H1 (cell line): ENCODE results near the gene COX10. TPM values are rescaled to one million over a fixed set of nuclear protein-coding genes. Genes with fewer than 3 reads are reported as not detected.

ENCODE experiments used
- CTCF ChIA-PET: fragments of 300-600 bp; sonication (Branson Sonifier 250); formaldehyde crosslinking; loops from one replicate; lab custom pipeline; 2021; ENCODE audit not compliant: partially characterized antibody; lab: Charles Lee
- POLR2A ChIA-PET: fragments of 300-600 bp; sonication (Branson Sonifier 250); formaldehyde crosslinking; loops from one replicate; lab custom pipeline; 2021; ENCODE audit warnings: inconsistent platforms; ENCODE audit not compliant: partially characterized antibody; lab: Charles Lee
- DNase-seq, 2 experiments: peaks; one replicate each; pipeline versions ENCODE4 v3.0.0 to v3.0.0-alpha.2; 2010 to 2022; ENCODE audit warnings: low spot score in 2 of 2, low read depth in 1 of 2, mixed read lengths in 1 of 2
- FAIRE-seq: peaks from 2 replicates; lab custom pipeline; 2011; peaks lifted over from hg19 to GRCh38; lab: Jason Lieb, UNC
- H2AFZ ChIP-seq: 2 replicates; pipeline ENCODE4 v1.8.1; 2012; ENCODE audit warnings: low read length, inconsistent platforms
- H2AK5ac ChIP-seq: 2 replicates; pipeline ENCODE4 v1.6.1; 2013; ENCODE audit warnings: low read depth, low read length
- H2BK120ac ChIP-seq: replicated peaks from 2 replicates; pipeline ENCODE3; 2013; ENCODE audit warnings: low read depth, low read length, inconsistent platforms
- H2BK12ac ChIP-seq: 2 replicates; pipeline ENCODE4 v1.6.1; 2013; ENCODE audit warnings: low read depth, low read length
- H2BK15ac ChIP-seq: 2 replicates; pipeline ENCODE4 v1.6.1; 2013; ENCODE audit warnings: low read length
- H2BK20ac ChIP-seq: 2 replicates; pipeline ENCODE4 v1.6.1; 2013; ENCODE audit warnings: low read length
- H2BK5ac ChIP-seq: 2 replicates; pipeline ENCODE4 v1.6.1; 2013; ENCODE audit warnings: low read depth, low read length
- H3K14ac ChIP-seq: 2 replicates; pipeline ENCODE4 v1.6.1; 2013; ENCODE audit warnings: inconsistent platforms; ENCODE audit not compliant: insufficient read length
- H3K18ac ChIP-seq: 2 replicates; pipeline ENCODE4 v1.6.1; 2013; ENCODE audit warnings: low read length; ENCODE audit errors: extremely low read depth
- H3K23ac ChIP-seq: 2 replicates; pipeline ENCODE4 v1.6.1; 2013; ENCODE audit warnings: inconsistent platforms; ENCODE audit not compliant: insufficient read length
- H3K23me2 ChIP-seq: 2 replicates; pipeline ENCODE4 v1.6.1; 2013; ENCODE audit warnings: low read depth, low read length
- H3K27ac ChIP-seq: 2 replicates; pipeline ENCODE4 v1.6.1; 2011; ENCODE audit warnings: low read depth, low read length, inconsistent platforms
- H3K27me3 ChIP-seq, 4 experiments: replicated peaks in 1 of 4; 1 replicate in 1 of 4; 2 replicates in 3 of 4; pipeline versions ENCODE4 v1.6.1 to v1.8.1; 2011 to 2013; ENCODE audit warnings: low read length in 3 of 4, mild to moderate bottlenecking in 3 of 4, inconsistent platforms in 2 of 4, mixed read lengths in 2 of 4, moderate library complexity in 1 of 4; ENCODE audit not compliant: control insufficient read depth in 3 of 4, insufficient read depth in 3 of 4; ENCODE audit errors: extremely low read depth in 1 of 4
- H3K36me3 ChIP-seq, 4 experiments: 2 replicates each; pipeline versions ENCODE4 v1.6.1 to v1.8.1; 2011 to 2013; ENCODE audit warnings: mild to moderate bottlenecking in 4 of 4, low read length in 3 of 4, moderate library complexity in 2 of 4, control low read depth in 1 of 4, inconsistent platforms in 1 of 4; ENCODE audit not compliant: insufficient read depth in 4 of 4, control insufficient read depth in 2 of 4
- H3K4ac ChIP-seq: replicated peaks from 2 replicates; pipeline ENCODE3; 2013; ENCODE audit warnings: low read length, low read depth, mixed read lengths, inconsistent platforms; ENCODE audit not compliant: insufficient read length
- H3K4me1 ChIP-seq, 4 experiments: replicated peaks in 1 of 4; 1 replicate in 1 of 4; 2 replicates in 3 of 4; pipeline versions ENCODE4 v1.6.1 to v1.8.1; 2011 to 2013; ENCODE audit warnings: low read length in 3 of 4, inconsistent platforms in 2 of 4, mixed read lengths in 1 of 4; ENCODE audit not compliant: insufficient read depth in 4 of 4, control insufficient read depth in 3 of 4
- H3K4me2 ChIP-seq, 2 experiments: 2 replicates each; pipeline versions ENCODE4 v1.6.1 to v1.8.1; 2011 to 2013; ENCODE audit warnings: low read depth in 2 of 2, low read length in 2 of 2, control low read depth in 1 of 2, inconsistent platforms in 1 of 2, mild to moderate bottlenecking in 1 of 2; ENCODE audit not compliant: insufficient read depth in 1 of 2
- H3K4me3 ChIP-seq, 4 experiments: fragments of 200-600, 300-600 bp in 1 of 4; sonication (generic), shearing (Covaris generic), sonication (Bioruptor Twin) in 1 of 4; 2 replicates each; pipeline versions ENCODE4 v1.5.1 to v1.8.1; 2011 to 2016; ENCODE audit warnings: low read length in 4 of 4, low read depth in 3 of 4, control low read depth in 2 of 4, inconsistent platforms in 2 of 4, mild to moderate bottlenecking in 2 of 4, mixed read lengths in 1 of 4, moderate library complexity in 1 of 4; ENCODE audit not compliant: insufficient read depth in 2 of 4; ENCODE audit errors: extremely low read depth in 1 of 4
- H3K56ac ChIP-seq: replicated peaks from 2 replicates; pipeline ENCODE3; 2013; ENCODE audit warnings: low read depth, mild to moderate bottlenecking, mixed read lengths, low read length, inconsistent platforms; ENCODE audit not compliant: insufficient read length
- H3K79me1 ChIP-seq: 2 replicates; pipeline ENCODE4 v1.6.1; 2013; ENCODE audit warnings: low read depth, low read length, control low read depth
- H3K79me2 ChIP-seq, 2 experiments: 2 replicates each; pipeline versions ENCODE4 v1.6.1 to v1.8.1; 2012 to 2013; ENCODE audit warnings: low read length in 2 of 2, mild to moderate bottlenecking in 2 of 2, inconsistent platforms in 1 of 2; ENCODE audit not compliant: insufficient read depth in 2 of 2, control insufficient read depth in 1 of 2
- H3K9ac ChIP-seq, 4 experiments: replicated peaks in 1 of 4; 1 replicate in 1 of 4; 2 replicates in 3 of 4; pipeline versions ENCODE4 v1.6.1 to v1.8.1; 2011 to 2013; ENCODE audit warnings: low read depth in 3 of 4, low read length in 3 of 4, control low read depth in 2 of 4, mild to moderate bottlenecking in 2 of 4, moderate library complexity in 2 of 4, inconsistent platforms in 1 of 4; ENCODE audit errors: extremely low read depth in 1 of 4
- H3K9me3 ChIP-seq, 2 experiments: 2 replicates each; pipeline versions ENCODE4 v1.6.1 to v1.8.1; 2012 to 2013; ENCODE audit warnings: mild to moderate bottlenecking in 2 of 2, moderate library complexity in 2 of 2, control low read depth in 1 of 2, inconsistent platforms in 1 of 2, low read depth in 1 of 2, low read length in 1 of 2, mixed read lengths in 1 of 2; ENCODE audit not compliant: insufficient read depth in 2 of 2
- H4K20me1 ChIP-seq, 2 experiments: replicated peaks in 1 of 2; 2 replicates each; pipeline versions ENCODE3 to v1.8.1; 2011 to 2013; ENCODE audit warnings: inconsistent platforms in 2 of 2, low read length in 2 of 2, mild to moderate bottlenecking in 1 of 2; ENCODE audit not compliant: insufficient read depth in 2 of 2, control insufficient read depth in 1 of 2
- H4K5ac ChIP-seq: 2 replicates; pipeline ENCODE4 v1.6.1; 2013; ENCODE audit warnings: low read length, low read depth, mixed read lengths, inconsistent platforms; ENCODE audit not compliant: insufficient read length
- H4K8ac ChIP-seq: 2 replicates; pipeline ENCODE4 v1.8.0; 2013; ENCODE audit warnings: mild to moderate bottlenecking, moderate library complexity, low read length, inconsistent platforms; ENCODE audit not compliant: insufficient read depth; ENCODE audit errors: extremely low read depth
- H4K91ac ChIP-seq: replicated peaks from 2 replicates; pipeline ENCODE3; 2013; ENCODE audit warnings: low read length, mixed read lengths, inconsistent platforms; ENCODE audit not compliant: insufficient read length
- CBX8 ChIP-seq: fragments of 300-800, 300-1000 bp; sonication (generic); IDR thresholded peaks from 2 replicates; pipeline ENCODE4 v1.7.1; 2016; ENCODE audit warnings: low read depth, low read length, borderline replicate concordance
- CREB1 ChIP-seq: IDR thresholded peaks from 2 replicates; pipeline ENCODE4 v1.6.1; 2012; ENCODE audit warnings: inconsistent platforms
- CTBP2 ChIP-seq: IDR thresholded peaks from 2 replicates; pipeline ENCODE4 v1.7.0; 2011; ENCODE audit warnings: borderline replicate concordance, mild to moderate bottlenecking, moderate library complexity, mixed read lengths, low read length; ENCODE audit not compliant: insufficient read depth, insufficient read length
- CTCF ChIP-seq, 3 experiments: IDR thresholded peaks; 1 replicate in 2 of 3; 2 replicates in 1 of 3; pipeline versions ENCODE4 v1.5.1 to v1.6.1; 2011; ENCODE audit warnings: low read length in 3 of 3, mild to moderate bottlenecking in 3 of 3, inconsistent platforms in 2 of 3, low read depth in 1 of 3, moderate library complexity in 1 of 3; ENCODE audit not compliant: insufficient read depth in 1 of 3; ENCODE audit errors: control extremely low read depth in 1 of 3
- GTF2F1 ChIP-seq: IDR thresholded peaks from 2 replicates; pipeline ENCODE4 v1.6.1; 2012; ENCODE audit warnings: low read depth, low read length, improper control_type of control experiment, borderline replicate concordance
- HDAC6 ChIP-seq: IDR thresholded peaks from one replicate; pipeline ENCODE4 v1.7.1; 2012; ENCODE audit warnings: low read depth, mild to moderate bottlenecking, inconsistent platforms, low read length, moderate library complexity
- JUN ChIP-seq: IDR thresholded peaks from 2 replicates; pipeline ENCODE4 v1.6.1; 2011; ENCODE audit warnings: low read depth, mild to moderate bottlenecking, improper control_type of control experiment, low read length
- KDM4A ChIP-seq: IDR thresholded peaks from one replicate; pipeline ENCODE4 v1.7.1; 2012; ENCODE audit warnings: low read depth, mild to moderate bottlenecking, moderate library complexity, low read length, inconsistent platforms; ENCODE audit not compliant: severe bottlenecking
- SIRT6 ChIP-seq: IDR thresholded peaks from one replicate; pipeline ENCODE4 v1.7.1; 2012; ENCODE audit warnings: low read length, inconsistent platforms
- SRF ChIP-seq: IDR thresholded peaks from 2 replicates; pipeline ENCODE4 v1.6.1; 2011; ENCODE audit warnings: mild to moderate bottlenecking, low read depth, low read length, moderate library complexity
- TAF7 ChIP-seq: optimal IDR thresholded peaks from 2 replicates; pipeline ENCODE3; 2011; ENCODE audit warnings: low read depth, mild to moderate bottlenecking, inconsistent platforms, low read length, moderate library complexity, borderline replicate concordance
- WGBS, 2 experiments: shearing (Covaris generic) in 1 of 2; methylation state at CpG; one replicate each; pipeline versions ENCODE4 v1.1.6 to v1.1.7; 2013 to 2015; ENCODE audit warnings: low lambda C conversion rate in 2 of 2, mixed read lengths in 2 of 2, inconsistent platforms in 1 of 2, low coverage in 1 of 2, missing lambda C conversion rate in 1 of 2; ENCODE audit not compliant: insufficient replicate concordance in 2 of 2, insufficient coverage in 1 of 2, insufficient read length in 1 of 2; ENCODE audit errors: extremely low coverage in 1 of 2, missing lambda C conversion rate in 1 of 2; 5-methylcytosine and 5-hydroxymethylcytosine counted together
- polyA plus RNA-seq, 7 experiments: library from polyadenylated mRNA; depleted of rRNA in 3 of 7; stranded (reverse) in 5 of 7; unstranded in 2 of 7; fragments of >200 nt in 5 of 7; fragments of 200-250 nt in 2 of 7; gene quantifications; 1 replicate in 5 of 7; 2 replicates in 1 of 7; 4 replicates in 1 of 7; pipeline versions ENCODE4 v1.2.1 to v1.2.3, GENCODE V29; 2011 to 2013; ENCODE audit warnings: missing spikeins in 2 of 7, mixed read lengths in 2 of 7
- total RNA-seq: library from RNA; stranded (reverse); fragmentation: NEBNext Ultra II Directional; extraction: Animal tissue kit (Norgen Biotek cat#: 25700); gene quantifications from 2 replicates; pipeline ENCODE4 v1.2.1, GENCODE V29; 2021

Gene COX10
- total and polyA plus RNA-seq, 2 of the 8 experiments (the other 6 are each of a cell fraction or from before 2014, with no cell fraction given), result 18.0 to 23.0 TPM

- no peak overlapping the region for H2BK5ac ChIP-seq
- H3K4me1 ChIP-seq, result no peaks in the 10 kb centered on the region
- H4K8ac ChIP-seq, result no peak overlapping the region
- no peaks in the 10 kb centered on the region for H3K27me3 ChIP-seq
- H2BK20ac ChIP-seq, result no peak overlapping the region
- no peak overlapping the region for H3K9ac ChIP-seq
- H2BK12ac ChIP-seq, result no peak overlapping the region
- no peaks in the 10 kb centered on the region for H3K36me3 ChIP-seq
- no peak overlapping the region for H3K18ac ChIP-seq
- POLR2A ChIA-PET, result no interaction called here
- H3K4ac ChIP-seq, result no peak overlapping the region
- TF ChIP-seq GTF2F1 (no peak), HDAC6 (no peak), CREB1 (no peak), CBX8 (no peak), KDM4A (no peak), SIRT6 (no peak), JUN (no peak), CTCF (IDR thresholded peaks at IDR 0.05; ENCODE audit: control extremely low read depth in 1 of 3, insufficient read depth in 1 of 3, low read depth in 1 of 3, low read length in 3 of 3) (no peak), TAF7 (no peak), SRF (no peak), CTBP2 (no peak)
- WGBS, 2 experiments, result 90% methylated on average over 1 of the region's 1 CpG; no CpG with 5 or more reads in 1 of the 2 experiments
- no peaks in the 10 kb centered on the region for H3K23me2 ChIP-seq
- no peak overlapping the region for H3K4me3 ChIP-seq
- H2AFZ ChIP-seq, result no peak overlapping the region
- H2BK15ac ChIP-seq, result no peak overlapping the region
- DNase-seq (no peak), FAIRE-seq (no peak)
- no peak overlapping the region for H3K14ac ChIP-seq
- no peak overlapping the region for H3K4me2 ChIP-seq
- CTCF ChIA-PET, result interaction anchor here (1.0 kb wide), 1 partner anchor 9 kb away, joined by 3 read pairs; no protein-coding TSS in a partner anchor
- no peak overlapping the region for H3K23ac ChIP-seq
- peaks cover 0 to 3% of the 10 kb centered on the region in 2 experiments for H4K20me1 ChIP-seq
- H3K79me1 ChIP-seq, result no peaks in the 10 kb centered on the region
- H2BK120ac ChIP-seq, result no peak overlapping the region
- no peak overlapping the region for H4K5ac ChIP-seq
- H4K91ac ChIP-seq, result no peak overlapping the region
- H3K79me2 ChIP-seq, result no peaks in the 10 kb centered on the region
- H3K56ac ChIP-seq, result no peak overlapping the region
- H3K27ac ChIP-seq, result no peak overlapping the region
- H2AK5ac ChIP-seq, result no peak overlapping the region
- no peaks in the 10 kb centered on the region for H3K9me3 ChIP-seq
These were observed 24.6 kb upstream of the COX10 start for GRCh38 chr17:14044702-14045101.
